HepG2 (cell line): ENCODE measurements around the gene FGD4. TPM values are rescaled to one million over a fixed set of nuclear protein-coding genes. Genes with fewer than 3 reads are reported as not detected.
A peak's percentile ranks its signal among the peaks of the same experiment; 100 is the strongest.

Source experiments
- ATAC-seq: fragments of 200-7000 bp; cut with Tn5 transposase; 3 replicates; pipeline ENCODE4 v1.9.1; 2020; ENCODE audit warnings: mild to moderate bottlenecking, moderate library complexity
- Bru-seq: library from RNA; stranded (reverse); fragments of 400-500 nt; gene quantifications from one replicate; lab custom pipeline; 2021; lab: Mats Ljungman, UMichigan
- BruChase-seq, 2 experiments: library from RNA; stranded (reverse); fragments of 400-500 nt; gene quantifications; one replicate each; lab custom pipeline; 2021; lab: Mats Ljungman, UMichigan
- BruUV-seq: library from RNA; stranded (reverse); fragments of 400-500 nt; replicated peaks from 2 replicates; lab custom pipeline; 2021; lab: Mats Ljungman, UMichigan
- CTCF ChIA-PET: fragments of 300-600 bp; formaldehyde crosslinking; extraction: SDS; loops from one replicate; lab custom pipeline; 2021; ENCODE audit warnings: low total read pairs, inconsistent platforms, low intra/inter-chr PET ratio; lab: Yijun Ruan, JAX
- POLR2A ChIA-PET: fragments of 350-600 bp; sonication (Branson Sonifier 250); formaldehyde crosslinking; loops from one replicate; lab custom pipeline; 2020; ENCODE audit warnings: antibody characterized with exemption, inconsistent platforms; lab: Yijun Ruan, JAX
- DNase-seq: peaks from one replicate; pipeline ENCODE4 v3.0.0-alpha.2; 2015; ENCODE audit warnings: low spot score
- FAIRE-seq: peaks from 3 replicates; lab custom pipeline; 2011; peaks lifted over from hg19 to GRCh38; lab: Jason Lieb, UNC
- H2AFZ ChIP-seq: one replicate; pipeline ENCODE4 v1.6.1; 2011; ENCODE audit warnings: low read length, inconsistent platforms
- H3K27ac ChIP-seq: fragments of 300-600 bp; 3 replicates; pipeline ENCODE4 v1.8.0; 2011; ENCODE audit warnings: mixed run types, mild to moderate bottlenecking, mixed read lengths, low read length, inconsistent platforms; ENCODE audit not compliant: insufficient read depth; ENCODE audit errors: extremely low read length
- H3K27me3 ChIP-seq, 2 experiments: fragments of 200-600 bp in 1 of 2; 2 replicates in 1 of 2; 3 replicates in 1 of 2; pipeline versions ENCODE4 v1.6.0 to v1.8.0; 2011; ENCODE audit warnings: low read length in 2 of 2, mild to moderate bottlenecking in 2 of 2, moderate library complexity in 2 of 2, inconsistent platforms in 1 of 2; ENCODE audit not compliant: insufficient read depth in 2 of 2, control insufficient read depth in 1 of 2
- H3K36me3 ChIP-seq, 2 experiments: fragments of 200-600 bp in 1 of 2; replicated peaks in 1 of 2; 2 replicates in 1 of 2; 3 replicates in 1 of 2; pipeline versions ENCODE4 v1.5.1 to v1.8.0; 2011; ENCODE audit warnings: low read length in 2 of 2, inconsistent platforms in 1 of 2; ENCODE audit not compliant: insufficient read depth in 2 of 2, control insufficient read depth in 1 of 2
- H3K4me1 ChIP-seq: 2 replicates; pipeline ENCODE4 v1.5.1; 2012; ENCODE audit warnings: low read length, inconsistent platforms; ENCODE audit not compliant: insufficient read depth
- H3K4me2 ChIP-seq: 2 replicates; pipeline ENCODE4 v1.6.0; 2011; ENCODE audit warnings: low read depth, low read length, inconsistent platforms
- H3K4me3 ChIP-seq, 3 experiments: fragments of 200-600 bp in 1 of 3; sonication (generic), shearing (Covaris generic) in 1 of 3; replicated peaks in 1 of 3; 2 replicates each; pipeline ENCODE4 v1.5.1; 2011 to 2016; ENCODE audit warnings: low read length in 3 of 3, inconsistent platforms in 2 of 3, low read depth in 2 of 3, mild to moderate bottlenecking in 2 of 3, control low read depth in 1 of 3, mixed read lengths in 1 of 3; ENCODE audit not compliant: insufficient read depth in 1 of 3
- H3K79me2 ChIP-seq: one replicate; pipeline ENCODE4 v1.6.1; 2011; ENCODE audit warnings: low read length, inconsistent platforms; ENCODE audit not compliant: insufficient read depth
- H3K9ac ChIP-seq: 2 replicates; pipeline ENCODE4 v1.6.0; 2011; ENCODE audit warnings: mild to moderate bottlenecking, low read depth, low read length, inconsistent platforms; ENCODE audit not compliant: insufficient read depth
- H3K9me3 ChIP-seq: 2 replicates; pipeline ENCODE4 v1.5.1; 2012; ENCODE audit warnings: mild to moderate bottlenecking, low read length
- H4K20me1 ChIP-seq: 2 replicates; pipeline ENCODE4 v1.6.0; 2011; ENCODE audit warnings: inconsistent platforms, mild to moderate bottlenecking, low read length, moderate library complexity; ENCODE audit not compliant: insufficient read depth
- AHR ChIP-seq: IDR thresholded peaks from 2 replicates; pipeline ENCODE4 v1.6.1; 2018; ENCODE audit warnings: missing genetic modification reagents, missing compliant biosample characterization
- AKAP8 ChIP-seq: sonication (generic); formaldehyde crosslinking; IDR thresholded peaks from 2 replicates; pipeline ENCODE4 v1.5.1; 2020; ENCODE audit warnings: mild to moderate bottlenecking, missing genetic modification reagents
- ELF3 ChIP-seq: IDR thresholded peaks from 2 replicates; pipeline ENCODE4 v1.6.1; 2016; ENCODE audit warnings: missing genetic modification reagents, missing compliant biosample characterization
- FIP1L1 ChIP-seq: fragments of 200-400 bp; formaldehyde crosslinking; IDR thresholded peaks from 2 replicates; pipeline ENCODE4 v1.6.1; 2018; ENCODE audit warnings: low read depth, mild to moderate bottlenecking, low read length, moderate library complexity, borderline replicate concordance; ENCODE audit not compliant: insufficient read depth
- FOXA1 ChIP-seq, 2 experiments: fragments of 450-650 bp in 1 of 2; sonication (generic) in 1 of 2; formaldehyde crosslinking in 1 of 2; IDR thresholded peaks; 2 replicates each; pipeline versions ENCODE4 v1.4.0 to v1.6.1; 2016 to 2020; ENCODE audit warnings: missing genetic modification reagents in 1 of 2
- HNRNPLL ChIP-seq: fragments of 200-400 bp; formaldehyde crosslinking; IDR thresholded peaks from 2 replicates; pipeline ENCODE4 v1.6.1; 2017; ENCODE audit warnings: mild to moderate bottlenecking, low read depth, low read length; ENCODE audit not compliant: poor library complexity, severe bottlenecking
- IKZF4 ChIP-seq: sonication (generic); formaldehyde crosslinking; IDR thresholded peaks from 2 replicates; pipeline ENCODE4 v1.5.1; 2020; ENCODE audit warnings: borderline replicate concordance, mild to moderate bottlenecking, low read depth, missing genetic modification reagents; ENCODE audit errors: not compliant biosample characterization
- IRX3 ChIP-seq: sonication (generic); formaldehyde crosslinking; IDR thresholded peaks from 2 replicates; pipeline ENCODE4 v1.8.1; 2023; ENCODE audit warnings: mild to moderate bottlenecking, low read depth, missing genetic modification reagents, borderline replicate concordance
- NPAS2 ChIP-seq: sonication (generic); formaldehyde crosslinking; IDR thresholded peaks from 2 replicates; pipeline ENCODE4 v1.8.0; 2022; ENCODE audit warnings: mild to moderate bottlenecking, missing genetic modification reagents, borderline replicate concordance
- PATZ1 ChIP-seq: sonication (generic); formaldehyde crosslinking; IDR thresholded peaks from 2 replicates; pipeline ENCODE4 v1.4.0; 2020; ENCODE audit warnings: missing genetic modification reagents
- RAD21 ChIP-seq: fragments of 450-650 bp; formaldehyde crosslinking; IDR thresholded peaks from 2 replicates; pipeline ENCODE4 v1.5.0; 2020; ENCODE audit warnings: mild to moderate bottlenecking
- RCOR2 ChIP-seq: IDR thresholded peaks from 2 replicates; pipeline ENCODE4 v1.6.1; 2016; ENCODE audit warnings: missing biosample characterization, missing genetic modification reagents
- ZNF235 ChIP-seq: sonication (generic); formaldehyde crosslinking; IDR thresholded peaks from 2 replicates; pipeline ENCODE4 v1.8.1; 2023; ENCODE audit warnings: mild to moderate bottlenecking, missing genetic modification reagents, borderline replicate concordance
- ZNF569 ChIP-seq: sonication (generic); formaldehyde crosslinking; IDR thresholded peaks from 2 replicates; pipeline ENCODE4 v1.5.0; 2020; ENCODE audit warnings: mild to moderate bottlenecking, missing genetic modification reagents, moderate library complexity, borderline replicate concordance
- ZNF746 ChIP-seq: sonication (generic); formaldehyde crosslinking; IDR thresholded peaks from 2 replicates; pipeline ENCODE4 v1.8.0; 2022; ENCODE audit warnings: mild to moderate bottlenecking, missing genetic modification reagents
- ZNF841 ChIP-seq: sonication (generic); formaldehyde crosslinking; IDR thresholded peaks from 2 replicates; pipeline ENCODE4 v1.8.1; 2023; ENCODE audit warnings: missing genetic modification reagents, borderline replicate concordance
- WGBS: methylation state at CpG from one replicate; pipeline ENCODE4 v1.1.6; 2017; ENCODE audit warnings: low lambda C conversion rate; 5-methylcytosine and 5-hydroxymethylcytosine counted together
- in situ Hi-C: cut with HindIII; loops from 2 replicates; pipeline ENCODE4 v1.10.0; 2017; ENCODE audit warnings: low pct_unique_long_range_greater_than_20kb; ENCODE audit not compliant: extremely low pct_ligation_motif_present
- intact Hi-C: fragments of 100-400 bp; cut with micrococcal nuclease; formaldehyde crosslinking; loops from one replicate; pipeline ENCODE4 v1.10.0; 2022; ENCODE audit not compliant: unreplicated experiment
- long read RNA-seq, 2 experiments: library from RNA in 1 of 2; library from polyadenylated mRNA in 1 of 2; stranded (forward) in 1 of 2; unstranded in 1 of 2; transcript quantifications; one replicate each; pipeline ENCODE4 v2.0.0, GENCODE V29; 2019 to 2022
- polyA minus RNA-seq, 3 experiments: library from RNA; depleted of rRNA, polyadenylated mRNA; stranded (reverse); fragments of >200 nt; gene quantifications; 2 replicates each; pipeline ENCODE4 v1.2.3, GENCODE V29; 2011; ENCODE audit warnings: low replicate concordance in 1 of 3
- polyA plus RNA-seq, 8 experiments: library from polyadenylated mRNA; depleted of rRNA in 3 of 8; stranded (reverse) in 7 of 8; unstranded in 1 of 8; fragments of >200 nt; fragmentation: Illumina TruSeq in 4 of 8; extraction: Trizol in 4 of 8; gene quantifications; 2 replicates each; pipeline versions ENCODE4 v1.2.1 to v1.2.3, GENCODE V29; 2011 to 2016; ENCODE audit warnings: low read depth in 4 of 8, missing spikeins in 1 of 8, mixed read lengths in 1 of 8; ENCODE audit not compliant: insufficient read depth in 1 of 8
- total RNA-seq, 5 experiments: library from RNA; depleted of rRNA; stranded (reverse); fragments of >200 nt; fragmentation: Illumina TruSeq; extraction: Trizol; gene quantifications; 2 replicates each; pipeline ENCODE4 v1.2.3, GENCODE V29; 2016; ENCODE audit warnings: low read depth in 1 of 5

The FGD4 gene
- 4.6 and 5.3 TPM in 2 replicates for total RNA-seq (2016; rRNA removed; fragmentation: Illumina TruSeq; extraction: Trizol)
- 9.9 and 11.4 TPM in 2 replicates for total RNA-seq (2016; cell fraction: cytosol; rRNA removed; fragmentation: Illumina TruSeq; extraction: Trizol; ENCODE audit: low read depth)
- total RNA-seq (2016; cell fraction: insoluble cytoplasmic fraction; rRNA removed; fragmentation: Illumina TruSeq; extraction: Trizol), result 4.6 and 5.5 TPM in 2 replicates
- total RNA-seq (2016; cell fraction: membrane; rRNA removed; fragmentation: Illumina TruSeq; extraction: Trizol), result 4.0 and 5.2 TPM in 2 replicates
- total RNA-seq (2016; cell fraction: nucleus; rRNA removed; fragmentation: Illumina TruSeq; extraction: Trizol), result 7.1 and 8.1 TPM in 2 replicates
- polyA plus RNA-seq (2011; rRNA removed), result 4.7 and 6.6 TPM in 2 replicates
- 2.0 and 2.4 TPM in 2 replicates for polyA plus RNA-seq (2011; cell fraction: cytosol; rRNA removed)
- 6.0 and 6.1 TPM in 2 replicates for polyA plus RNA-seq (2011; cell fraction: nucleus; rRNA removed)
- polyA plus RNA-seq (2012), result 4.3 and 6.2 TPM in 2 replicates
- polyA plus RNA-seq (2016; cell fraction: cytosol; fragmentation: Illumina TruSeq; extraction: Trizol; ENCODE audit: low read depth), result 0.24 and 0.28 TPM in 2 replicates
- polyA plus RNA-seq (2016; cell fraction: insoluble cytoplasmic fraction; fragmentation: Illumina TruSeq; extraction: Trizol; ENCODE audit: low read depth), result 1.4 and 2.2 TPM in 2 replicates
- 0.51 and 0.76 TPM in 2 replicates for polyA plus RNA-seq (2016; cell fraction: membrane; fragmentation: Illumina TruSeq; extraction: Trizol; ENCODE audit: low read depth)
- 2.9 and 3.8 TPM in 2 replicates for polyA plus RNA-seq (2016; cell fraction: nucleus; fragmentation: Illumina TruSeq; extraction: Trizol; ENCODE audit: insufficient read depth, low read depth)
- 6.9 and 9.3 TPM in 2 replicates for polyA minus RNA-seq (2011; rRNA and poly(A)+ RNA removed; ENCODE audit: low replicate concordance)
- polyA minus RNA-seq (2011; cell fraction: cytosol; rRNA and poly(A)+ RNA removed), result 13.8 and 18.8 TPM in 2 replicates
- polyA minus RNA-seq (2011; cell fraction: nucleus; rRNA and poly(A)+ RNA removed), result 42.7 and 45.4 TPM in 2 replicates
- percentile 56 among the genes with signal in this experiment for Bru-seq, nascent RNA
- percentile 48 among the genes with signal in this experiment for BruChase-seq, experiment 1, labeled RNA remaining after a 6-hour chase
- BruChase-seq, experiment 2, labeled RNA remaining after a 2-hour chase, result percentile 50 among the genes with signal in this experiment
- long read RNA-seq, experiment 1, partial matches to known transcripts, result 1 of 1 reads
- long read RNA-seq, experiment 1, other reads (novel, unspliced or antisense), result 0 of 1 reads
- long read RNA-seq, experiment 2, partial matches to known transcripts, result 1 of 5 reads
- long read RNA-seq, experiment 2, other reads (novel, unspliced or antisense), result 4 of 5 reads

DNA sequence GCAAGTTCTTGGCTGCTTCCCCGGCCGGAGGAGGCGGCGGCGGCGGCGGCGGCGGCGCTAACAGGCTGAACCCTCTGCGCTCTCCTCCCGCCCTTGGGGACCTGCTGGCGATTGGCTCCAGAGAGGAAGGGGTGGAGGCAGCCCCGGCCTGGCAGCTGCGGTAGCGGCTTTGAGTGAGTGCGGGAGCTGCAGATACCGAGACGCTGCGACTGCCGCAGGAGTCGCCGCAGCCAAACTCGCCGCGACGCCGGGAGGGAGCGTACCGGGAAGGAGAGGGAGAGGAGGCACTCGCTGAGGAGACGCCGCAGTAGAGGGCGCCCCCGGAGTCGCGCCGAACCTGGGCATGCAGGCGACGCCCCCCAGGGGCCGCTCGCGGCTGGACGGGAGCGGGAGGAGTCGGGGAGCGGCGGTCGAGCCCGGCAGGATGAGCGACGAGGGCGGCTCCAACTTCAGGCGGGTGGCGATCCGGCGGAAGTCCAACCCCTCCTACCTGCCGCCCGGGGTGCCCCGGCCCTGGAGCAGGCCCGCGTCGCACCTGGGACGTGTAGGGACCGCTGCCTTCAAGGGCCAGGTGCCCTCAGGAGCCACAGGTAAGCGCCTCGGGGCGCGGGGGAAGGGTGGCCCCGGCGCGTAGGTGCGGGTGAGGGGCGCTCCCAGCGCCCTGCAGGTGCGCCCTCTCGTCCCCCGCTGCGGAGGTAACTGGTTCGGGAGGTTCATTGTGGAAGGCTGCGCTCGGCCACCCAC, at the start of gene FGD4:
Gene FGD4 (plus strand): TSS at position 189 of the 744 bp plus-strand sequence.
- FAIRE-seq (no peak), ATAC-seq (peak; percentile 93), DNase-seq (peak; percentile 69)
- no TSS peak for BruUV-seq
- CTCF ChIA-PET, result no interaction called here
- H3K79me2 ChIP-seq, result no peaks in the 10 kb centered on the region
- peak within 1 kb of the TSS; percentile 99 for H3K4me2 ChIP-seq
- POLR2A ChIA-PET, result interaction anchor here (1.5 kb wide), 2 partner anchors 9 to 356 kb away, joined by 4 to 7 read pairs; partner anchors contain the start of gene YARS2
- no peaks in the 10 kb centered on the region for H4K20me1 ChIP-seq
- H3K9me3 ChIP-seq, result no peaks in the 10 kb centered on the region
- intact Hi-C loops (loop anchor here (2.0 to 10.0 kb wide), 3 partner anchors 19 to 275 kb away; partner anchors contain the start of gene DNM1L), in situ Hi-C loops (no loop called here)
- H3K4me1 ChIP-seq, result peaks cover 23% of the 10 kb centered on the region
- peak within 1 kb of the TSS; percentile 51; the same call in 1 of the 2 replicates for H3K9ac ChIP-seq
- H2AFZ ChIP-seq, result peak within 1 kb of the TSS; percentile 33
- peaks cover 0 to 8% of the 10 kb centered on the region in 2 experiments; a peak in 1 of 5 replicates for H3K27me3 ChIP-seq
- WGBS, result under 1% methylated on average over 25 of the region's 82 CpGs
- no peaks in the 10 kb centered on the region for H3K36me3 ChIP-seq
- H3K4me3 ChIP-seq, result peak within 1 kb of the TSS; percentile 86 to 92 (median 87)
- H3K27ac ChIP-seq, result no peak within 1 kb of the TSS
- TF ChIP-seq FIP1L1 (no peak), IKZF4 (CRISPR knock-in tag) (peak; percentile 79), ZNF569 (CRISPR knock-in tag) (no peak), ELF3 (no peak; the same call in 1 of the 2 replicates), PATZ1 (CRISPR knock-in tag) (peak; percentile 66; the same call in 1 of the 2 replicates), AHR (CRISPR knock-in tag) (no peak), RAD21 (peak; percentile 70; the same call in 1 of the 2 replicates), RCOR2 (CRISPR knock-in tag) (no peak), HNRNPLL (peak; percentile 90), ZNF235 (CRISPR knock-in tag) (peak; percentile 70; the same call in 1 of the 2 replicates), FOXA1 (IDR thresholded peaks at IDR 0.05) (no peak), FOXA1 (CRISPR knock-in tag; IDR thresholded peaks at IDR 0.05) (no peak), ZNF841 (CRISPR knock-in tag) (no peak), ZNF746 (CRISPR knock-in tag) (peak; percentile 29; the same call in 1 of the 2 replicates), IRX3 (CRISPR knock-in tag) (no peak), NPAS2 (CRISPR knock-in tag) (no peak), AKAP8 (CRISPR knock-in tag) (no peak)
